Vagina (tissue), 2 donors: Measurements from ENCODE around the gene GALNT5. TPM values are rescaled to one million over a fixed set of nuclear protein-coding genes. Genes with fewer than 3 reads are reported as not detected.

Experiments
- DNase-seq, 2 donors: peaks; one replicate each; pipeline ENCODE4 v3.0.0-alpha.2; 2017; ENCODE audit errors: extremely low spot score in 2 of 2
- H3K27ac ChIP-seq: fragments of 200-600 bp; sonication (generic); one replicate; pipeline ENCODE4 v1.5.1; 2019
- H3K27me3 ChIP-seq: fragments of 200-600 bp; sonication (generic); one replicate; pipeline ENCODE4 v1.5.1; 2019
- H3K36me3 ChIP-seq, 2 donors: fragments of 200-600 bp; sonication (generic); one replicate each; pipeline ENCODE4 v1.5.1; 2017 to 2019
- H3K4me1 ChIP-seq: fragments of 200-600 bp; sonication (generic); one replicate; pipeline ENCODE4 v1.5.1; 2019
- H3K4me3 ChIP-seq, 2 donors: fragments of 200-600 bp; sonication (generic); 1 replicate in 1 of 2; 2 replicates in 1 of 2; pipeline ENCODE4 v1.5.1; 2016 to 2019
- H3K9me3 ChIP-seq: fragments of 200-600 bp; sonication (generic); one replicate; pipeline ENCODE4 v1.5.1; 2019
- POLR2A ChIP-seq, 2 donors: fragments of 450-650 bp; IDR thresholded peaks; one replicate each; pipeline ENCODE4 v1.6.1; 2017; ENCODE audit warnings: antibody characterized with exemption in 2 of 2, mild to moderate bottlenecking in 2 of 2, moderate library complexity in 2 of 2
- POLR2AphosphoS5 ChIP-seq, 2 donors: sonication (generic); formaldehyde crosslinking; IDR thresholded peaks; one replicate each; pipeline ENCODE4 v1.9.0; 2017; ENCODE audit warnings: antibody characterized with exemption in 2 of 2, mild to moderate bottlenecking in 2 of 2, low read depth in 1 of 2; ENCODE audit not compliant: insufficient read depth in 1 of 2
- intact Hi-C: fragments of 100-400 bp; cut with DNase I; formaldehyde crosslinking; loops from one replicate; pipeline ENCODE4 v1.15.1; 2023
- total RNA-seq: library from RNA; depleted of rRNA; stranded (reverse); fragments of >200 nt; gene quantifications from one replicate; pipeline ENCODE4 v1.2.3, GENCODE V29; 2016
- TF ChIP-seq, protein P1 (sequence below), 3 experiments: fragments of 450-650 bp in 2 of 3; fragments of 200-600 bp in 1 of 3; sonication (generic) in 1 of 3; IDR thresholded peaks; one replicate each; pipeline ENCODE4 v1.5.1; 2017 to 2019; ENCODE audit warnings: antibody characterized with exemption in 3 of 3, mild to moderate bottlenecking in 2 of 3, moderate library complexity in 2 of 3

GALNT5 gene
- total RNA-seq, 1 donor from 2014 or later, result 3.2 TPM

DNA sequence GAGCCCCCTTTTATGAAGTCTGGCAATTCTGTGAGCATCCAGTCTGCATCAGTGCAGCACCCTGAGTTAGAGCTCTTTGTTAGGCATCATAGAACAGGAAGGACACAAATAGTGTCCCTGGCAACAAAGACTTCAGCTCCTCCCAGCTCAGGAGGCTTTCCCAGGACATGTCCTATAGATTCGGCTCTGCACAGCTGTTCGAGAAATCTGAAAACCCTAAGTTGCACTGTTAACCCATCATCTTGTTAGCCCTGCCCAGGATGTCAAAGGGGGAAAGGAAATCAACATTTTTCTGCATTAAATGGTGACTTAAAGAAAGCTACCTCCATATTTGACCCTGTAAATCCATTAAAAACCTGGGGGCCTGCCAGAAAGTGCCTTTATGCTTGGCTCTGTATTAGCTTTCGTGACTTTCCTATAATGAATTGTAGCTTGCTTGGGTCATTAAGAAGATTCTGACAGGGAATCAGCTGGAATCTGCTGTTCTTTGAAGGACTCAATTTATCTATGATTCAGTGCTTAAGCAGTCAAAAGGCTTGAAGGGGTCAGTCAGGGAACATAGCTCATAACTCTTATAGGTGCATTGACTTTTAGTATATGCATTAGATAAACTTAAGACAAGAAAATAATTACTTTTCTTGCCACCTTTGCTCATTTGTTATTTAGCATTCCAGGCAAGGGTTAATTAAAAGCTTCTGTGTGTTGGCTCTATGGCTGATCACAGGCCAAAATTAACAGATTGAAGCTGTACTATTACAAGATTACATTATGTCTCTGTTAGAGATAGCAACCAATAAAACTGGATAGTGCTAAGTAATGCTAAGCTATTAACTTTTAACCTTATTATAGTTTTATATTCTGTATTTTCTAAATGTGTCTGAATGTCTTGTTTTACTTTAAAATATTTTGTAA, 47.6 kb downstream of the GALNT5 start:
- no peak for DNase-seq
- H3K4me1 ChIP-seq, result no peaks in the 10 kb centered on the region
- TF ChIP-seq, protein P1, sequence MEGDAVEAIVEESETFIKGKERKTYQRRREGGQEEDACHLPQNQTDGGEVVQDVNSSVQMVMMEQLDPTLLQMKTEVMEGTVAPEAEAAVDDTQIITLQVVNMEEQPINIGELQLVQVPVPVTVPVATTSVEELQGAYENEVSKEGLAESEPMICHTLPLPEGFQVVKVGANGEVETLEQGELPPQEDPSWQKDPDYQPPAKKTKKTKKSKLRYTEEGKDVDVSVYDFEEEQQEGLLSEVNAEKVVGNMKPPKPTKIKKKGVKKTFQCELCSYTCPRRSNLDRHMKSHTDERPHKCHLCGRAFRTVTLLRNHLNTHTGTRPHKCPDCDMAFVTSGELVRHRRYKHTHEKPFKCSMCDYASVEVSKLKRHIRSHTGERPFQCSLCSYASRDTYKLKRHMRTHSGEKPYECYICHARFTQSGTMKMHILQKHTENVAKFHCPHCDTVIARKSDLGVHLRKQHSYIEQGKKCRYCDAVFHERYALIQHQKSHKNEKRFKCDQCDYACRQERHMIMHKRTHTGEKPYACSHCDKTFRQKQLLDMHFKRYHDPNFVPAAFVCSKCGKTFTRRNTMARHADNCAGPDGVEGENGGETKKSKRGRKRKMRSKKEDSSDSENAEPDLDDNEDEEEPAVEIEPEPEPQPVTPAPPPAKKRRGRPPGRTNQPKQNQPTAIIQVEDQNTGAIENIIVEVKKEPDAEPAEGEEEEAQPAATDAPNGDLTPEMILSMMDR (IDR thresholded peaks at IDR 0.05), result no peak
- TF ChIP-seq POLR2AphosphoS5 (IDR thresholded peaks at IDR 0.05; ENCODE audit: insufficient read depth in 1 of 2, low read depth in 1 of 2), result no peak
- no peak for TF ChIP-seq POLR2A (IDR thresholded peaks at IDR 0.05)
- no peaks in the 10 kb centered on the region for H3K9me3 ChIP-seq
- no peaks in the 10 kb centered on the region for H3K36me3 ChIP-seq
- no peak overlapping the region for H3K4me3 ChIP-seq
- no peak overlapping the region for H3K27ac ChIP-seq
- intact Hi-C loops, result loop anchor here (5.0 to 10.0 kb wide), 2 partner anchors 710 to 1742 kb away; no protein-coding TSS in a partner anchor
- no peaks in the 10 kb centered on the region for H3K27me3 ChIP-seq

DNA sequence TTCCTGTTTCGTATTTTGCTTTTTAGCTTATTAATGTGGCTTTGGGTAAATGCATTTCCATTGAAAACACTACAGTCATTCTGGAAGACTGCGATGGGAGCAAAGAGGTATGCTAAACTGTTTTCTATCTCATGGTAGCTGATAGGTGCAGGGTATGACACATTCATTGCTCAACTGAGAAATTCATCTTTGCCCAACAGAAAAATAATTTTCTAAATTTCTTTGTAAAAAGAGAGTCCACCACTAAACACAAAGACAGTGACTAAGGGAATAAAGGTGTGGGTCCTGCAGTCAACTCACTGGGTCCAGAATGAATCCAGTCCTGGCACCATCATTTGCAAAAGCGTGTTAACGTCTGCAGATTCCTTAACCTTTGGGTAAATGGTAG, 48.2 kb downstream of the GALNT5 start:
- no peaks in the 10 kb centered on the region for H3K36me3 ChIP-seq
- DNase-seq, result no peak
- H3K27me3 ChIP-seq, result no peaks in the 10 kb centered on the region
- H3K4me1 ChIP-seq, result no peaks in the 10 kb centered on the region
- intact Hi-C loops, result loop anchor here (10.0 kb wide), 1 partner anchor 709 kb away; no protein-coding TSS in a partner anchor
- no peak overlapping the region for H3K27ac ChIP-seq
- TF ChIP-seq, protein P1 (IDR thresholded peaks at IDR 0.05), result no peak
- TF ChIP-seq POLR2A (IDR thresholded peaks at IDR 0.05), result no peak
- H3K4me3 ChIP-seq, result no peak overlapping the region
- H3K9me3 ChIP-seq, result no peaks in the 10 kb centered on the region

DNA sequence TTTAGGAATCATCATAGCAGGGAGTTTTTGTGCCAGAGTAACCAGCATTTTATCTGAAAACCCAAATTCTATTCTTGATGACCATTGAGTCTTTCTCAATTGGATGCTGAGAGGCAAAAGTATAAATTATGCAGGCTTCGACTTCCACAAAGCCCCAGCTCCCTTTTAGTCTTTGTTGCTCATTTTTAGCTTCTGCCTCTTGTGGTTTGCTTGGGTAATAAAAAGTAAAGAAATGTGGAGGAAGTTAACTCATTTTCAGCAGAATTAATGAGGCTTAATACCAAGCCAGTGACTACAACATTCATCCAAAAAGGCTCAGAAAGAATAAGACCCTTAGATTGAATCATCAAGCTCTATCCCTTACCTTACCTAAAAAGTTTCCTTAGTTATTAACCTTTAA, 49.5 kb downstream of the GALNT5 start:
- H3K9me3 ChIP-seq, result no peaks in the 10 kb centered on the region
- intact Hi-C loops, result loop anchor here (10.0 kb wide), 1 partner anchor 708 kb away; no protein-coding TSS in a partner anchor
- H3K36me3 ChIP-seq, result no peaks in the 10 kb centered on the region
- H3K27me3 ChIP-seq, result no peaks in the 10 kb centered on the region
- TF ChIP-seq POLR2AphosphoS5 (IDR thresholded peaks at IDR 0.05; ENCODE audit: insufficient read depth in 1 of 2, low read depth in 1 of 2), result no peak
- TF ChIP-seq, protein P1 (IDR thresholded peaks at IDR 0.05), result no peak
- no peak for TF ChIP-seq POLR2A (IDR thresholded peaks at IDR 0.05)
- H3K4me1 ChIP-seq, result no peaks in the 10 kb centered on the region
- no peak overlapping the region for H3K4me3 ChIP-seq
- no peak for DNase-seq
- no peak overlapping the region for H3K27ac ChIP-seq

GRCh38 chr2:157309878-157310277, 52.4 kb downstream of the GALNT5 start:
- Histone ChIP-seq H3K27ac (no peak overlapping the region), H3K4me3 (no peak overlapping the region), H3K27me3 (no peaks in the 10 kb centered on the region), H3K36me3 (no peaks in the 10 kb centered on the region), H3K4me1 (no peaks in the 10 kb centered on the region), H3K9me3 (no peaks in the 10 kb centered on the region)
- DNase-seq, result no peak
- intact Hi-C loops, result loop anchor here (10.0 kb wide), 1 partner anchor 705 kb away; no protein-coding TSS in a partner anchor
- TF ChIP-seq POLR2A (IDR thresholded peaks at IDR 0.05), result no peak
- TF ChIP-seq, protein P1 (IDR thresholded peaks at IDR 0.05), result no peak
- TF ChIP-seq POLR2AphosphoS5 (IDR thresholded peaks at IDR 0.05; ENCODE audit: insufficient read depth in 1 of 2, low read depth in 1 of 2), result no peak

GRCh38 chr2:157311706-157312105, 54.2 kb downstream of the GALNT5 start:
- Histone ChIP-seq H3K4me3 (no peak overlapping the region), H3K4me1 (no peaks in the 10 kb centered on the region), H3K27me3 (no peaks in the 10 kb centered on the region), H3K36me3 (no peaks in the 10 kb centered on the region), H3K27ac (no peak overlapping the region), H3K9me3 (no peaks in the 10 kb centered on the region)
- no peak for TF ChIP-seq POLR2AphosphoS5 (IDR thresholded peaks at IDR 0.05; ENCODE audit: insufficient read depth in 1 of 2, low read depth in 1 of 2)
- TF ChIP-seq, protein P1 (IDR thresholded peaks at IDR 0.05), result no peak
- no peak for TF ChIP-seq POLR2A (IDR thresholded peaks at IDR 0.05)
- intact Hi-C loops, result no loop called here
- DNase-seq, result no peak
